Activated T-helper 17 cell treated with anti-CD3 and anti-CD28 coated beads, Interleukin-2, amount 50 U/mL, for 72 hours (primary cell): Measurements from ENCODE around the gene LGALS9C. TPM values are rescaled to one million over a fixed set of nuclear protein-coding genes. Genes with fewer than 3 reads are reported as not detected.
"Not testable (repeated sequence)": the region's sequence is repeated elsewhere in the genome, so short reads cannot be mapped to it uniquely, and the experiment has no call there.

Experiments
- ATAC-seq: fragments of 150-1000 bp; cut with Tn5 transposase; replicated peaks from 2 replicates; pipeline ENCODE4 v1.10.0; 2021; ENCODE audit warnings: mild to moderate bottlenecking, moderate library complexity
- H3K27ac Mint-ChIP-seq: one replicate; pipeline ENCODE4 v1.8.0; 2022; ENCODE audit warnings: mixed read lengths
- H3K27me3 Mint-ChIP-seq: one replicate; pipeline ENCODE4 v1.8.0; 2022; ENCODE audit warnings: mixed read lengths
- H3K36me3 Mint-ChIP-seq: one replicate; pipeline ENCODE4 v1.8.0; 2022; ENCODE audit warnings: low read depth, mild to moderate bottlenecking, mixed read lengths
- H3K4me1 Mint-ChIP-seq: one replicate; pipeline ENCODE4 v1.8.0; 2022; ENCODE audit warnings: mixed read lengths
- H3K4me3 Mint-ChIP-seq: one replicate; pipeline ENCODE4 v1.8.0; 2022; ENCODE audit warnings: mild to moderate bottlenecking, mixed read lengths
- H3K9me3 Mint-ChIP-seq: one replicate; pipeline ENCODE4 v1.8.0; 2022; ENCODE audit warnings: mixed read lengths
- total RNA-seq, 2 donors: library from RNA; stranded (reverse); gene quantifications; one replicate each; pipeline ENCODE4 v1.2.3, GENCODE V29; 2022

The LGALS9C gene
- total RNA-seq, 2 donors from 2014 or later, result 0.26 TPM; not detected in 1

DNA sequence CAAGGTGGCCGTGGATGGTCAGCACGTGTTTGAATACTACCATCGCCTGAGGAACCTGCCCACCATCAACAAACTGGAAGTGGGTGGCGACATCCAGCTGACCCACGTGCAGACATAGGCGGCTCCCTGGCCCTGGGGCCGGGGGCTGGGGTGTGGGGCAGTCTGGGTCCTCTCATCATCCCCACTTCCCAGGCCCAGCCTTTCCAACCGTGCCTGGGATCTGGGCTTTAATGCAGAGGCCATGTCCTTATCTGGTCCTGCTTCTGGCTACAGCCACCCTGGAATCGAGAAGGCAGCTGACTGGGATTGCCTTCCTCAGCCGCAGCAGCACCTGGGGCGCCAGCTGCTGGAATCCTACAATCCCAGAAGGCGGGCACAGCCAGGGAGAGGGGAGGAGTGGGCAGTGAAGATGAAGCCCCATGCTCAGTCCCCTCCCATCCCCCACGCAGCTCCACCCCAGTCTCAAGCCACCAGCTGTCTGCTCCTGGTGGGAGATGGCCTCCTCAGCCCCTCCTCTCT, 17.7 kb downstream of the LGALS9C start:
- not testable (repeated sequence) for H3K27me3 Mint-ChIP-seq, H3K27ac Mint-ChIP-seq, H3K4me1 Mint-ChIP-seq, H3K36me3 Mint-ChIP-seq, H3K4me3 Mint-ChIP-seq, ATAC-seq, H3K9me3 Mint-ChIP-seq

GRCh38 chr17:18497044-18497443, 20.5 kb downstream of the LGALS9C start:
- H3K4me3 Mint-ChIP-seq, H3K4me1 Mint-ChIP-seq, ATAC-seq, H3K36me3 Mint-ChIP-seq, H3K27ac Mint-ChIP-seq, H3K27me3 Mint-ChIP-seq, H3K9me3 Mint-ChIP-seq: not testable (repeated sequence)

DNA sequence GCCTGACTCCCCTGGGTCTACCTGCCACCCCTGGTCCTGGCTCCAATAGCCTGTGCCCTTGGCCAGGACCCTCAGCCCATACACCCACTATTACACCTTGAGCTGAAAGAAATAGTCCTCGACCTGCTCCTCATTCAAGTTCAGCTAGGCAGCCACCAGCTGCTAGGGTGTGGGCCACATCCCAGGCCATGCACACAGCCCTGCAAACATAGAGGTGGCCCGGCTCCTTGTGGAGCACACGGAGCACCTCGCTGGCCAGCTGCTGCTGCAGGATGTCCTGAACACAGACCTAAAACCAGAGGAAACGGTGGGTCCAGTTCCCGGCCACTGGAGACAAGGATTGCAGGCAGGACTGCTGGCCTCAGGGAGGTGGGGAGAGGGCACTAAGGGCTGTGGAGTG, 22.5 kb downstream of the LGALS9C start:
- not testable (repeated sequence) for H3K4me1 Mint-ChIP-seq, H3K36me3 Mint-ChIP-seq, H3K27me3 Mint-ChIP-seq, H3K9me3 Mint-ChIP-seq, H3K27ac Mint-ChIP-seq, H3K4me3 Mint-ChIP-seq, ATAC-seq

DNA sequence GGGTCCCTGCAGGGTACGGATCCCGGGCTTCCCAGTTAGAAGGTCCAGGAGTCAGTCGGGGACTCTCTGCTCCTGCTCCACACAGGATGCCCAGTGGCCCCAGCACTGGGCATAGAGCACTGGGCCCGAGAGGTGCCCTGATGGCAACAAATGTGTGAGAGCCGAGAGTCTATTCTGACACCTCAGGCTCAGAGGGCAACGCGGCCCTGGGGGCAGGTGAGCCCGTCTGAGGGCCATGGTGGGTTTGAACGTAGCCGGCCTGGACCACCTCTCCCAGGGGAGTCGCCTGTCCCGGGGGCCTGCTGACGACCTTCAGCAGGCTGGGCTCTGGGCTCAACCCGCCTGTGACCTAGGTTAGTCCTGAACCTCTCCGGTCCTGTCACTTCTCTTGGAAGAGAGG, 23.2 kb downstream of the LGALS9C start:
- H3K4me1 Mint-ChIP-seq, H3K36me3 Mint-ChIP-seq, H3K27me3 Mint-ChIP-seq, H3K9me3 Mint-ChIP-seq, H3K4me3 Mint-ChIP-seq, ATAC-seq, H3K27ac Mint-ChIP-seq: not testable (repeated sequence)

GRCh38 chr17:18500281-18500680, 23.7 kb downstream of the LGALS9C start:
- H3K9me3 Mint-ChIP-seq, H3K4me3 Mint-ChIP-seq, ATAC-seq, H3K27me3 Mint-ChIP-seq, H3K36me3 Mint-ChIP-seq, H3K4me1 Mint-ChIP-seq, H3K27ac Mint-ChIP-seq: not testable (repeated sequence)

DNA sequence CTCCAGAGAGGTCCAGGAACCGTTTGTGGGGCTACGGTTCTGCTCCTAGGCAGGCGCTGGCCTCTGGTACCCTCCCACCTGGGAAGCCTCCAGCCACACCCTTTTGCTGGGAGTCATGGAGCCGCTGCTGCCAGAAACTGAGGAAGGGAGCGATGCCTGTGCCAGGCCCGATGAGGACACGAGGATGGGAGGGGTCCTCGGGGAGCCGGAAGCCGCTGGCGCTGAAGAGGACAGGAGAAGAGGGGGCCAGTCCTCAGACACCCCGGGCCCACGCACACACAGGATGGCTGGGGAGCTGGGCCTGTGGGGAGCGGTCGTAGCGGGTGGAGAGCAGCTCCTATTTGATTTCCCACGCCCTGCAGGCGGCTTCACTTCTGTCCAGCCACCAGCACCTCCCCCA, 24.2 kb downstream of the LGALS9C start:
- not testable (repeated sequence) for ATAC-seq, H3K36me3 Mint-ChIP-seq, H3K27me3 Mint-ChIP-seq, H3K4me1 Mint-ChIP-seq, H3K27ac Mint-ChIP-seq, H3K9me3 Mint-ChIP-seq, H3K4me3 Mint-ChIP-seq

DNA sequence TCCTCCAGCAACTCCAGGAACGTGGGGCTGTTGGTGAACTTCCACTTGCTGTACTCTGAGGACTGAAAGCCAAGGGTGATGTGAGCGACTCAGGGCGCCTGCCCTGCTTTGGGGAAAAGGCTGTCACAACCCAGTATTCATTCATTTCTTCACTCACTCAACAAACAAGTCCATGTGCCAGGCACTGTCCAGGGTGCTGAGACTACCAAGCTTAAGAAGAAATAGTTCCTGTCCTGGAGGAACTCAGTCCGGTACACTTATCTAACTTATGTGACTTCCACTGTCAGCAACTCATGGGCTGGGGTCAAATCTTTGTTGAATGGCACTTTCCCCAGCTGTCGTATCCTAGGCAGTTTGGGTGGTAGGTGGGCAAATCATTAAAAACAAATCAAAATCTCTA, 26.6 kb downstream of the LGALS9C start:
- H3K27ac Mint-ChIP-seq, H3K4me1 Mint-ChIP-seq, H3K4me3 Mint-ChIP-seq, ATAC-seq, H3K9me3 Mint-ChIP-seq, H3K36me3 Mint-ChIP-seq, H3K27me3 Mint-ChIP-seq: not testable (repeated sequence)

DNA sequence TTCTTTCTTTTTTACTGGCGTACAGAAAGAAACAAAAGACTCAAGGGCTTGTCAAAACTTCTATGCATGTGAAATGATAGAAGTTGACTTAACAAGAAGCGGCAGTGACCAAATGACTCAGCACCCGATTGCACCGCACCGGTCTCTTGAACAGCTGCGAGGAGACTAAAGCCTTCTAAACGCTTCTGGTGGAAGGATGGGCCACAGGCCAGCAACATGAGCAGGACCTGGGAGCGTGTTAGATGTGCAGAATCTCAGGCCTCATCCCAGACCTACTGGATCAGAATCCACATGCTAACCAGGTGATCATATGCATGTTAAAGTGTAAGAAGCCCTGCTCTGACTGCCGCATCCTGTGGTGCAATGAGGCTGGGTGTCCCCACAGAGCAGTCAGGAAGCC, 31.1 kb downstream of the LGALS9C start:
- H3K9me3 Mint-ChIP-seq, H3K4me3 Mint-ChIP-seq, H3K36me3 Mint-ChIP-seq, H3K4me1 Mint-ChIP-seq, H3K27ac Mint-ChIP-seq, ATAC-seq, H3K27me3 Mint-ChIP-seq: not testable (repeated sequence)

DNA sequence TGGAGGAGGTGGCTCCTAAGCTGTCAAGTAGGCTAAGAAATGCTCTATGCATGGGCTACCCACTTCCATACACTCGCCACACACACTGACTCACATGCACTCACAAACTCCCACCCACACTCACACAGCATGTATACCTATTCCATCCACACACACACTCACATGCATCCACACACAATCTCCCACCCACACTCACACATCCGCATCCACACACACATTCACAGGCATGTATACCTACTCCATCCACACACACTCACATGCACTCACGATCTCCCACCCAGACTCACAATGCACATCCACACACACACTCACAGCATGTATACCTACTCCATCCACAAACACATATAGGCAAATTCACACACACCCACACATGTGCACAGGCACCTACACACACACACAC, 32.1 kb downstream of the LGALS9C start:
- H3K36me3 Mint-ChIP-seq, H3K4me3 Mint-ChIP-seq, H3K27me3 Mint-ChIP-seq, H3K27ac Mint-ChIP-seq, H3K4me1 Mint-ChIP-seq, ATAC-seq, H3K9me3 Mint-ChIP-seq: not testable (repeated sequence)

DNA sequence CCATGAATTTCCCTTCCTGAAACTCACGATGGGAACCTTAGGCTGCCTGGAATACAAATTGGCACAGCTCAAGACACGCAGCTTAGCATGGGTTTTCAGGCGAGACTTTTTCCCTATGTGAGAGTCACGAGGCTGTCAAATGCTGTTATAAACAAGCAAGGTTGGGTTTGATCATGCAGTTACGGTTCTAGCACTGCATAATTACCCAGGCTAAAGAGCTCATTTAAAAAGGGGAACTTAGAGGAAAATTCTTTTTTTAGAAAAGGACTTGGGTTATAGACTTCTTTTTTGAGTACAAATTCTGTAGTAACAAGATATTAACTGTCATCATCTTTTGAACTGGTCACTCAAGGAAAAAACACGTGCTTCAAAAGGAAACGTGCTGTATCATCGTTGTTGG, 44.5 kb downstream of the LGALS9C start:
- H3K4me1 Mint-ChIP-seq, H3K27me3 Mint-ChIP-seq, ATAC-seq, H3K27ac Mint-ChIP-seq, H3K9me3 Mint-ChIP-seq, H3K4me3 Mint-ChIP-seq, H3K36me3 Mint-ChIP-seq: not testable (repeated sequence)

DNA sequence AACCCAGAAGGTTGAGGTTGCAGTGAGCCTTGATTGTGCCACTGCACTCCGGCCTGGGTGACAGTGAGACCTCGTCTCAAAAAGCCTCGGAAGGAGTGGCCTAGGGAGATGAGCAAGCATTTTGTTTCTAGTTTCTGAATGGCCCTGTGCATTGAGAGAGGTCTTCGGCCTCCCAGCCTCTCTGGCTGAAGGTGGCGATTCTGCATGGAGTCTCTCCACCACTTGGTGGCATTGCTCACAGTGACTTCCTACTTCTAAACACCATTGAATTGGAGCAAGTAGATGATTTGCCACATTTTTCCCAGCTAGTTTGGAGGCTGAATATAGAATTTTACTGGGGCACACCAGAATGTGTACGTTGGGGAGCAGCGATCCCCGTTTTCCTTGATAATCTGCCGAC, 48.4 kb downstream of the LGALS9C start:
- H3K4me1 Mint-ChIP-seq, H3K9me3 Mint-ChIP-seq, H3K36me3 Mint-ChIP-seq, H3K4me3 Mint-ChIP-seq, H3K27me3 Mint-ChIP-seq, ATAC-seq, H3K27ac Mint-ChIP-seq: not testable (repeated sequence)

- H3K27ac Mint-ChIP-seq, H3K9me3 Mint-ChIP-seq, ATAC-seq, H3K4me1 Mint-ChIP-seq, H3K4me3 Mint-ChIP-seq, H3K36me3 Mint-ChIP-seq, H3K27me3 Mint-ChIP-seq: not testable (repeated sequence)
Measured at GRCh38 chr17:18526168-18526800, 49.7 kb downstream of the LGALS9C start.

DNA sequence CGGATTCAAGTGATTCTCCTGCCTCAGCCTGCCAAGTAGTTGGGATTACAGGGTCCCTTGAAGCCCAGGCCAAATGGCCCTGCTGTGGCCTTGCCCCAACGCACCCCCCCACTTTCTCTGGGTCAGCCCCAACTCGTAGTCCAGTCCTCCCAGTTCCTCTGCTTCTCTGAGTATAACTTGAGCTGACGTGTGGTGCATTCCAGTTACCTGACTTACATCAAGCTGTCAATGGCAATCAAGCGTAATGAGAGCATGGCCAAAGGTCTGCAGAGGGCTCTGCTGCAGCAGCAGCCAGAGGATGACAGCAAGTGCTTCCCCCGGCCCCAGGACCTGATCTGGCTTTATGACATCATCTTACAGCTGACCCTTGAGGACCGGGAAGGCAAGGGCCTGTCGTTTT, 50.8 kb downstream of the LGALS9C start:
- H3K27ac Mint-ChIP-seq, H3K4me3 Mint-ChIP-seq, ATAC-seq, H3K36me3 Mint-ChIP-seq, H3K4me1 Mint-ChIP-seq, H3K9me3 Mint-ChIP-seq, H3K27me3 Mint-ChIP-seq: not testable (repeated sequence)

- H3K9me3 Mint-ChIP-seq, H3K4me1 Mint-ChIP-seq, H3K27me3 Mint-ChIP-seq, H3K4me3 Mint-ChIP-seq, ATAC-seq, H3K36me3 Mint-ChIP-seq, H3K27ac Mint-ChIP-seq: not testable (repeated sequence)
Measured at GRCh38 chr17:18528435-18528834, 51.8 kb downstream of the LGALS9C start.

- not testable (repeated sequence) for H3K4me1 Mint-ChIP-seq, H3K27me3 Mint-ChIP-seq, H3K9me3 Mint-ChIP-seq, H3K36me3 Mint-ChIP-seq, H3K27ac Mint-ChIP-seq, ATAC-seq, H3K4me3 Mint-ChIP-seq
Measured at GRCh38 chr17:18528899-18529500, 52.4 kb downstream of the LGALS9C start.

- H3K4me1 Mint-ChIP-seq, H3K36me3 Mint-ChIP-seq, H3K9me3 Mint-ChIP-seq, H3K27me3 Mint-ChIP-seq, H3K4me3 Mint-ChIP-seq, ATAC-seq, H3K27ac Mint-ChIP-seq: not testable (repeated sequence)
Measured at GRCh38 chr17:18530405-18530804, 53.8 kb downstream of the LGALS9C start.
